ENCODE data around the gene EPN2. TPM values are rescaled to one million over a fixed set of nuclear protein-coding genes. Genes with fewer than 3 reads are reported as not detected.

The EPN2 gene
- total RNA-seq, 6 experiments from 2014 or later, result 6.6 to 18.1 (median 11.4) TPM

DNA sequence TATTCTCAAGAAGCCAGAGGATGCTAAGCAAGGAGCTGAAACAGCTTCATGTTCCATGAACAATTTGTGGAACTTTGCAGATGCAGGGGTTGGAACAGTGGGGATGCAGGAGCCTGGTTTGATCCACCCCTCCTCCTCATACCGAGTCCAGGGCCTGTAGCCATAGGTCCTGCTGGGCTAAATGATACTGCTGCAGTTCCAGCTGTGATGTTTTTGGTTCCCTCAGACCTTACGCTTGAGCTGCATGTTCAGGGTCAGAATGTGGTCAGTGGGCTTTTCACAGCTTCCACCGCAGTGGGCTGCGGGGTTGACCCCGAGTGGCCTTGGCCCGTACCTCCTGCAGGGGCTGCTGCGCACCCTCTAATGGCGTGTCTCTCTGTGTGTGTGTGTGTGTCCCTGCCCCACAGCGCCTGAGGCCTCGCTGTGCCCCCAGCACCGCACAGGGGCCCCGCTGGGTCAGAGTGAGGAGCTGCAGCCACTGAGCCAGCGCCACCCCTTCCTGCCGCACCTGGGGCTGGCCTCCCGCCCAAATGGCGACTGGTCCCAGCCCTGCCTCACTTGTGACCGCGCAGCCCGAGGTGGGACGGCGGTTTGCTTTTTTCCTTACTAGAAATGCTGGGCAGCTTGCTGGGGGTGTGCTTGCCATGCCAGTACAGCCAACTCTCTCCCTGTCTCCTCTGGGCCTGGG lies 48.2 kb downstream of the EPN2 start:
- peak in 1 of 4 donors; percentile 8 for ATAC-seq
- 91% methylated on average over 9 of the region's 21 CpGs for WGBS (ENCODE audit: insufficient coverage, low coverage, low lambda C conversion rate, missing lambda C conversion rate)
- no peak overlapping the region for H3K4me3 ChIP-seq
- intact Hi-C loops (cut with DNase I), result no loop called here
- H3K36me3 ChIP-seq, result no peaks in the 10 kb centered on the region
- no peak overlapping the region for H3K27ac ChIP-seq
- no peaks in the 10 kb centered on the region for H3K27me3 ChIP-seq
- no peaks in the 10 kb centered on the region for H3K9me3 ChIP-seq
- peaks cover 0 to 7% (median 2%) of the 10 kb centered on the region in 4 donors for H3K4me1 ChIP-seq
- TF ChIP-seq, protein P1, sequence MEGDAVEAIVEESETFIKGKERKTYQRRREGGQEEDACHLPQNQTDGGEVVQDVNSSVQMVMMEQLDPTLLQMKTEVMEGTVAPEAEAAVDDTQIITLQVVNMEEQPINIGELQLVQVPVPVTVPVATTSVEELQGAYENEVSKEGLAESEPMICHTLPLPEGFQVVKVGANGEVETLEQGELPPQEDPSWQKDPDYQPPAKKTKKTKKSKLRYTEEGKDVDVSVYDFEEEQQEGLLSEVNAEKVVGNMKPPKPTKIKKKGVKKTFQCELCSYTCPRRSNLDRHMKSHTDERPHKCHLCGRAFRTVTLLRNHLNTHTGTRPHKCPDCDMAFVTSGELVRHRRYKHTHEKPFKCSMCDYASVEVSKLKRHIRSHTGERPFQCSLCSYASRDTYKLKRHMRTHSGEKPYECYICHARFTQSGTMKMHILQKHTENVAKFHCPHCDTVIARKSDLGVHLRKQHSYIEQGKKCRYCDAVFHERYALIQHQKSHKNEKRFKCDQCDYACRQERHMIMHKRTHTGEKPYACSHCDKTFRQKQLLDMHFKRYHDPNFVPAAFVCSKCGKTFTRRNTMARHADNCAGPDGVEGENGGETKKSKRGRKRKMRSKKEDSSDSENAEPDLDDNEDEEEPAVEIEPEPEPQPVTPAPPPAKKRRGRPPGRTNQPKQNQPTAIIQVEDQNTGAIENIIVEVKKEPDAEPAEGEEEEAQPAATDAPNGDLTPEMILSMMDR (IDR thresholded peaks at IDR 0.05), result no peak
- TF ChIP-seq POLR2A (IDR thresholded peaks at IDR 0.05), result no peak
- no peak for DNase-seq

DNA sequence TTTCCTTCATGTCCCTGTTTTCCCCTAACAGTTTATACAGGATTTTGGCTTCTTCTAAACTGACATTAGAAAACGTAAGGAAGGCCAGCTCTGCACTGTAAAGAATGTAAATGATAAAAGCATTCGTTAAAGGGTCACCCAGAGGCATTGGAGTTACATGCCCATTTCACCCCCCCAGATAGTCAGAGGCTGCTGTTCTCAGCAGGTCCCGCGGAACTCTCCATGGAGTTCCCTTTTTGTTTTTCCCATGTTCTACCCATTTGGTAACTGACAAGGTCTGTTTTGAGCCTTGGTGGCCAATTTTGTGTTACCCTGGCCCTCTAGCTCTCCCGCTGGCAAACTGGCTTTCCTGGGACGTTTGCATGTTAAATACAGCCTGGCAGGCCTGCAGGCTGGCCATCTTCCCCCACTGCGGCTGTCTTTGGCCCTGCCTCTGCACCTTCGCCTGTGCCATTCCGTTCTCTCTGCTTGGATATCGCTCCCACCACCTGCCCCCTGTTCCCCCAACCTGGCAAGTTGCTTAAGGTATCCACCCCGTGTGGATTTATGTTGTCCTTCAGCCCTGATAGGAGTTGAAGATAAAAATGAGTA lies 49.7 kb downstream of the EPN2 start:
- Histone ChIP-seq H3K27me3 (no peaks in the 10 kb centered on the region), H3K4me1 (no peaks in the 10 kb centered on the region), H3K27ac (no peak overlapping the region), H3K36me3 (no peaks in the 10 kb centered on the region), H3K9me3 (no peaks in the 10 kb centered on the region), H3K4me3 (no peak overlapping the region)
- intact Hi-C loops (cut with DNase I), result no loop called here
- ATAC-seq (peak in 1 of 4 donors; percentile 33), DNase-seq (no peak)
- TF ChIP-seq, protein P1 (IDR thresholded peaks at IDR 0.05), result no peak
- no peak for TF ChIP-seq POLR2A (IDR thresholded peaks at IDR 0.05)
- 78% methylated on average over 11 of the region's 11 CpGs for WGBS (ENCODE audit: insufficient coverage, low coverage, low lambda C conversion rate, missing lambda C conversion rate)

DNA sequence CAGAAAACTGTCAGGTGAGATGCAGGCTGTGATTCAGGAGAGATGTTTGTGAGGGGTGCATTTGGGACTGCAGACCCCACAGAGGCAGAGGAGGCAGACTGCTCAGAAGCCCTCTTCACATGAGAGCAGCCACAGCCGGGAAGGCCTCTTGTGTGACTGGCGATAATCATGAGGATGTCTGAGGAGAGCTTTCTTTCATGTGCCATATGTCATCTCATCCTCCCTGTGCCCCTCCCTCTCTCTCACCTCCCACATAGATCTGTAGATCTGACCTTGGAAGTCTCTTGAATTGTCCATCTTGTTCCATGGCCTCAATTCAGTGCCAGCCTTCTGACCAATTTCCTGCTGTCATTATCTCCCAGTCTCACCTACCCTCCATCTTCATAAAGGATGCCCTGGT lies 50.5 kb downstream of the EPN2 start:
- DNase-seq (no peak), ATAC-seq (no peak)
- TF ChIP-seq POLR2A (IDR thresholded peaks at IDR 0.05), result no peak
- TF ChIP-seq, protein P1 (IDR thresholded peaks at IDR 0.05), result no peak
- WGBS (ENCODE audit: insufficient coverage, low coverage, low lambda C conversion rate, missing lambda C conversion rate), result no CpG with 5 or more reads among the region's 2 CpGs
- intact Hi-C loops (cut with DNase I), result no loop called here
- Histone ChIP-seq H3K36me3 (no peaks in the 10 kb centered on the region), H3K27me3 (no peaks in the 10 kb centered on the region), H3K4me1 (no peaks in the 10 kb centered on the region), H3K4me3 (no peak overlapping the region), H3K9me3 (no peaks in the 10 kb centered on the region), H3K27ac (no peak overlapping the region)

DNA sequence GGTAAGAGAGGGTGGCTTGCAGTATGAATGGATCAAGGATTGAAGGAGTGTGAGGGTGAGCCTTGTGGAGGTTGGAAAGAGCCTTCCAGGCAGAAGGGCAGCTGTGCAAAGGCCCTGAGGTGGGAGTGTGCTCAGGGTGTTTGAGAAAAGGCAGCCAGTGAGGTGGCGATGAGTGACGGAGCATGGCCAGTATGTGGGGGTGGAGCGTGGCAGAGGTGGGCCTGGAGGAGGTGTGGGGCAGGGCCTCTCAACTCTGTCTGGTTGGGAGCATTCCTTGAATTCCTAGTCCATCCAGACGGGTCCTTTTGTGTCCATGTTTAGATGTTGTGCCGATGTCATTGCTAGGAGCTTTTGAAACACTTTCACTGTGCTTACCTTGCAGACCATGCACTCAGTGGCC lies 51.3 kb downstream of the EPN2 start:
- ATAC-seq, result no peak
- H3K4me3 ChIP-seq, result no peak overlapping the region
- no peak for TF ChIP-seq POLR2A (IDR thresholded peaks at IDR 0.05)
- H3K27me3 ChIP-seq, result no peaks in the 10 kb centered on the region
- H3K27ac ChIP-seq, result no peak overlapping the region
- H3K36me3 ChIP-seq, result no peaks in the 10 kb centered on the region
- no peaks in the 10 kb centered on the region for H3K4me1 ChIP-seq
- DNase-seq, result no peak
- intact Hi-C loops (cut with DNase I), result no loop called here
- 60% methylated on average over 1 of the region's 5 CpGs for WGBS (ENCODE audit: insufficient coverage, low coverage, low lambda C conversion rate, missing lambda C conversion rate)
- no peaks in the 10 kb centered on the region for H3K9me3 ChIP-seq

DNA sequence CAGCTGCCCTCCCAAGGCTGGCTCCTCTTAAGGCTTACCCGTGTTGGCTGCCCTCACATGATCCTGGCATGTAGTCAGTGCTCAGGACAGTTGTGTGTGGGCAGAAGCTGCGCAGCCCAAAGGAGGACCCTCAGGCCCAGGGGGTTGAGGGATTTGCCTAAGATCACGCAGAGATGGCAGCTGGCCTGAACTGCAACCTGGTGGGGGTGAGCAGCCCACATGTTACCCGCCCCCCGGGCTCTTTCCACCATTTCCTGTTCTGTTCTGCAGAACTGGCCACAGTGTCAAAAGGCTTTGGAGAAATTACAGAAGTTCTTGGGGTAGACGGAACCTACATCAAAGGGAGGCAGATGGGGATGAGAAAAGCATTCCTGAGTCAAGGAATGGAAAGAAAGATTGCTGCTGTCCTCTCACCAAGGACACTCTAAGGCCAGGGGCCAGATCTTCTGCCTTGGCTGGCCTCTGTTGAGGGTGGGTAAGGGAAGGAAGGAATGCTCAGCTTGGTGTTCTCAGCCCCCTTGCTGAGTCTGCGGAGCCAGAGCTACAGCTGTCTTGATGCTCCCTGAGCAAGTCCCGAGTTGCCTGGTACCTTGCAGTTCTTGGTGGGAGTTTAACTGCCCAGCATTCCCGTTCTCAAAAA lies 53.0 kb downstream of the EPN2 start:
- intact Hi-C loops (cut with DNase I), result loop anchor here in 1 of 2 donors (10.0 kb wide), 1 partner anchor 65 kb away; no protein-coding TSS in a partner anchor

More for the DNA sequence above, 53.0 kb downstream of the EPN2 start:
- no peaks in the 10 kb centered on the region for H3K9me3 ChIP-seq
- DNase-seq, result no peak
- H3K27ac ChIP-seq, result no peak overlapping the region
- TF ChIP-seq, protein P1 (IDR thresholded peaks at IDR 0.05), result no peak
- no peak for TF ChIP-seq POLR2A (IDR thresholded peaks at IDR 0.05)
- no peaks in the 10 kb centered on the region for H3K27me3 ChIP-seq
- no peak overlapping the region for H3K4me3 ChIP-seq
- WGBS (ENCODE audit: insufficient coverage, low coverage, low lambda C conversion rate, missing lambda C conversion rate), result 46% methylated on average over 6 of the region's 9 CpGs
- no peaks in the 10 kb centered on the region for H3K36me3 ChIP-seq
- no peaks in the 10 kb centered on the region for H3K4me1 ChIP-seq
- ATAC-seq, result no peak

Data from right lobe of liver (tissue), 6 donors.